ENCODE measurements around the gene CITED4.

Gene CITED4

DNA sequence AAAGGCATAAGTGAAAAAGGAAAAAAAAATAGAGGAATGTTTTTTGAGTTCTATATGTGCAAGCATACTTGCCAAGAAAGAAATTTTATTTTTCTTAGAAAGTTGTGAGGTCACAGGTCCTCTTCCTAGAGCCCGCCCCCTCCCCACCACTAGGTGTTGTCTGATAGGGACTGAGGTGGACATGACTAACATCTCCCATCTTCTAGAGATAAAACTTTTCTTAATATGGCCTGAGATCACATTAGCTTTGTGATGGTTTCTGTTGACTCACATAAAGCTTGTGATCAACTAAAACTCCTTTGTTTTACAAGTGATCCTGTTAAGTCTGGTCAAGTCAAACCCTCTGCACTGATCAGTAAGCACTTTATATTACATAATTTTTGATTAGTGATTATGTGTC, 33.4 kb upstream of the CITED4 start:
- TF ChIP-seq TAF1 (IDR thresholded peaks at IDR 0.05; ENCODE audit: borderline replicate concordance, insufficient read depth, low read length) (no peak), POLR2AphosphoS5 (IDR thresholded peaks at IDR 0.05; ENCODE audit: low read depth, low read length) (no peak), FOXP2 (optimal IDR thresholded peaks at IDR 0.05; ENCODE audit: borderline replicate concordance, extremely low read depth, extremely low read length, insufficient read depth) (no peak), SIN3A (IDR thresholded peaks at IDR 0.05; ENCODE audit: borderline replicate concordance, insufficient read depth, low read length) (no peak)
- TF ChIP-seq, protein P1, sequence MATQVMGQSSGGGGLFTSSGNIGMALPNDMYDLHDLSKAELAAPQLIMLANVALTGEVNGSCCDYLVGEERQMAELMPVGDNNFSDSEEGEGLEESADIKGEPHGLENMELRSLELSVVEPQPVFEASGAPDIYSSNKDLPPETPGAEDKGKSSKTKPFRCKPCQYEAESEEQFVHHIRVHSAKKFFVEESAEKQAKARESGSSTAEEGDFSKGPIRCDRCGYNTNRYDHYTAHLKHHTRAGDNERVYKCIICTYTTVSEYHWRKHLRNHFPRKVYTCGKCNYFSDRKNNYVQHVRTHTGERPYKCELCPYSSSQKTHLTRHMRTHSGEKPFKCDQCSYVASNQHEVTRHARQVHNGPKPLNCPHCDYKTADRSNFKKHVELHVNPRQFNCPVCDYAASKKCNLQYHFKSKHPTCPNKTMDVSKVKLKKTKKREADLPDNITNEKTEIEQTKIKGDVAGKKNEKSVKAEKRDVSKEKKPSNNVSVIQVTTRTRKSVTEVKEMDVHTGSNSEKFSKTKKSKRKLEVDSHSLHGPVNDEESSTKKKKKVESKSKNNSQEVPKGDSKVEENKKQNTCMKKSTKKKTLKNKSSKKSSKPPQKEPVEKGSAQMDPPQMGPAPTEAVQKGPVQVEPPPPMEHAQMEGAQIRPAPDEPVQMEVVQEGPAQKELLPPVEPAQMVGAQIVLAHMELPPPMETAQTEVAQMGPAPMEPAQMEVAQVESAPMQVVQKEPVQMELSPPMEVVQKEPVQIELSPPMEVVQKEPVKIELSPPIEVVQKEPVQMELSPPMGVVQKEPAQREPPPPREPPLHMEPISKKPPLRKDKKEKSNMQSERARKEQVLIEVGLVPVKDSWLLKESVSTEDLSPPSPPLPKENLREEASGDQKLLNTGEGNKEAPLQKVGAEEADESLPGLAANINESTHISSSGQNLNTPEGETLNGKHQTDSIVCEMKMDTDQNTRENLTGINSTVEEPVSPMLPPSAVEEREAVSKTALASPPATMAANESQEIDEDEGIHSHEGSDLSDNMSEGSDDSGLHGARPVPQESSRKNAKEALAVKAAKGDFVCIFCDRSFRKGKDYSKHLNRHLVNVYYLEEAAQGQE (IDR thresholded peaks at IDR 0.05; ENCODE audit: insufficient read depth in 1 of 2, low read depth in 2 of 2, low read length in 2 of 2) = no peak

DNA sequence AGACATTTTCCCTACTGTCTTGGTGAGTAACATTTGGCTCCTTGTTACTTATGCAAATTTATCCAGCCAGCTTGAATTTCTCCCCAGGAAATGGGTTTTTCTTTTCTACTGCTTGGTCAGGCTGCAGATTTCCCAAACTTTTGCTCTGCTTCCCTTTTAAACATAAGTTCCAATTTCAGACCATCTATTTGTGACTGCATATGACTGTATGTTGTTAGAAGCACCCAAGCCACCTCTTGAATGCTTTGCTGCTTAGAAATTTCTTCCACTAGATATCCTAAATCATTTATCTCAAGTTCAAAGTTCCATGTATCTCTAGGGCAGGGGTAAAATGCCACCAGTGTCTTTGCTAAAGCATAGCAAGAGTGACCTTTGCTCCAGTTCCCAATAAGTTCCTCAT, 32.3 kb upstream of the CITED4 start:
- TF ChIP-seq POLR2AphosphoS5 (IDR thresholded peaks at IDR 0.05; ENCODE audit: low read depth, low read length) (no peak), SIN3A (IDR thresholded peaks at IDR 0.05; ENCODE audit: borderline replicate concordance, insufficient read depth, low read length) (no peak), TAF1 (IDR thresholded peaks at IDR 0.05; ENCODE audit: borderline replicate concordance, insufficient read depth, low read length) (no peak), FOXP2 (optimal IDR thresholded peaks at IDR 0.05; ENCODE audit: borderline replicate concordance, extremely low read depth, extremely low read length, insufficient read depth) (no peak)
- TF ChIP-seq, protein P1 (IDR thresholded peaks at IDR 0.05; ENCODE audit: insufficient read depth in 1 of 2, low read depth in 2 of 2, low read length in 2 of 2) = no peak

DNA sequence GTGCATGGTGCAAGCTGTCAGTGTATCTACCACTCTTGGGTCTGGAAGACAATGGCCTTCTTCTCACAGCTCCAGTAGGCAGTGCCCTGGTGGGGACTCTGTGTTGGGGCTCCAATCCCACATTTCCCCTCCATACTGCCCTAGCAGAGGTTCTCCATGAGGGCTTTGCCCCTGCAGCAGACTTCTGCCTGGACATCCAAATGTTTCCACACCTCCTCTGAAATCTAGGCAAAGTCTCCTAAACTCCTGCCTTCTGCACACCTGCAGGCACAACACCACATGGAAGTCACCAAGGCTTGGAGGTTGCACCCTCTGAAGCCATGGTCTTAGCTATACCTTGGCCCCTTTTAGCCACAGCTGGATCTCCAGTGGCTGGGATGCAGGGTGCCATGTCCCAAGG, 31.8 kb upstream of the CITED4 start:
- no peak for TF ChIP-seq TAF1 (IDR thresholded peaks at IDR 0.05; ENCODE audit: borderline replicate concordance, insufficient read depth, low read length)

DNA sequence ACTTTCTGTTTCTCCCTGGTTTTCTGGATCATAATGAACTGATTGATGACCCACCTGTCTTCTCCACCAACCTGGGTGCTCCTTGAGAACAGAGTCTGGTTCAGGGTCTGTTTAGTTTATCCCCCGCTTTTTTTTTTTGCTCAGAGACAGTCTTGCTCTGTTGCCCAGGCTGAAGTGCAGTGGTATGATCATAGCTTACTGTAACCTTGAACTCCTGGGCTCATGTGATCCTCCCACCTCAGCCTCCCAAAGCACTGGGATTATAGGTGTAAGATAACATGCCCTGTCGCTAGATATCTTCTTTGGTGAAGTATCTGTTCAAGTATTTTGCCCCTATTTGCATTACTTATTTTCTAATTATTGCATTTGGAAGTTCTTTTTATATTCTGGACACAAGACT, 30.2 kb upstream of the CITED4 start:
- TF ChIP-seq, protein P1 (IDR thresholded peaks at IDR 0.05; ENCODE audit: insufficient read depth in 1 of 2, low read depth in 2 of 2, low read length in 2 of 2) = no peak
- TF ChIP-seq TAF1 (IDR thresholded peaks at IDR 0.05; ENCODE audit: borderline replicate concordance, insufficient read depth, low read length) (no peak), FOXP2 (optimal IDR thresholded peaks at IDR 0.05; ENCODE audit: borderline replicate concordance, extremely low read depth, extremely low read length, insufficient read depth) (no peak), SIN3A (IDR thresholded peaks at IDR 0.05; ENCODE audit: borderline replicate concordance, insufficient read depth, low read length) (no peak), POLR2AphosphoS5 (IDR thresholded peaks at IDR 0.05; ENCODE audit: low read depth, low read length) (no peak)

DNA sequence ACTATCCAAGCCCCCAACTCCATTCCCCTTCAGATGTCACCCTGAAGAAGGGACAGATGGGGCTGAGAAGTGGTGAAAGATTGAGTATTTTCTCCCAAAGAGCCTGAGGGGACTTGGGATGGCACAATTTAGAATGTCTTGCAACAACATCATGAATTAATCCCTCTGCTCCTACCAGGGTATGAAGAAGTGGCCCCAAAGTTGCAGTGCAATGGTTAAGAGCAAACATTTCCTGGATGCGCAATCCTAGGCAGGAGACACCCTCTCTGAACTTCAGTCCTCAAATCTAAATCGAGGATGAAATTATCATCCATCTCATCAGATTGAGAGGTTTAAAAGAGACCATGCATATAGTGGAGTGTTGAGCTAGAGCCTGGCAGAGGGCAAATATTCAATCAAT, 28.6 kb upstream of the CITED4 start:
- TF ChIP-seq TAF1 (IDR thresholded peaks at IDR 0.05; ENCODE audit: borderline replicate concordance, insufficient read depth, low read length) (no peak), SIN3A (IDR thresholded peaks at IDR 0.05; ENCODE audit: borderline replicate concordance, insufficient read depth, low read length) (no peak), POLR2AphosphoS5 (IDR thresholded peaks at IDR 0.05; ENCODE audit: low read depth, low read length) (no peak), FOXP2 (optimal IDR thresholded peaks at IDR 0.05; ENCODE audit: borderline replicate concordance, extremely low read depth, extremely low read length, insufficient read depth) (no peak)
- TF ChIP-seq, protein P1 (IDR thresholded peaks at IDR 0.05; ENCODE audit: insufficient read depth in 1 of 2, low read depth in 2 of 2, low read length in 2 of 2) = no peak
